IMR-90 (cell line): ENCODE measurements around the gene GALNT5.

Source experiments
- BHLHE40 ChIP-seq: fragments of 150-350 bp; IDR thresholded peaks from 2 replicates; pipeline ENCODE4 v1.6.1; 2016; ENCODE audit warnings: mild to moderate bottlenecking, low read depth, low read length
- CTCF ChIP-seq: conservative IDR thresholded peaks from 2 replicates; pipeline ENCODE4 v1.5.1; 2012; ENCODE audit warnings: mild to moderate bottlenecking, low read depth, low read length, improper control_type of control experiment
- FOS ChIP-seq: fragments of 150-350 bp; IDR thresholded peaks from 2 replicates; pipeline ENCODE4 v1.6.1; 2016; ENCODE audit warnings: low read depth, low read length
- MAFK ChIP-seq: IDR thresholded peaks from 2 replicates; pipeline ENCODE4 v1.6.1; 2012; ENCODE audit warnings: low read depth, low read length, improper control_type of control experiment
- MAZ ChIP-seq: IDR thresholded peaks from 2 replicates; pipeline ENCODE4 v1.6.1; 2012; ENCODE audit warnings: low read depth, mild to moderate bottlenecking, low read length, improper control_type of control experiment, moderate library complexity, borderline replicate concordance
- POLR2A ChIP-seq: IDR thresholded peaks from 2 replicates; pipeline ENCODE4 v1.6.1; 2012; ENCODE audit warnings: mild to moderate bottlenecking, low read depth, low read length
- RAD21 ChIP-seq: IDR thresholded peaks from 2 replicates; pipeline ENCODE4 v1.6.1; 2012; ENCODE audit warnings: low read length, improper control_type of control experiment
- RCOR1 ChIP-seq: IDR thresholded peaks from 2 replicates; pipeline ENCODE4 v1.6.1; 2012; ENCODE audit warnings: mild to moderate bottlenecking, low read length, improper control_type of control experiment; ENCODE audit not compliant: insufficient replicate concordance
- RFX5 ChIP-seq: IDR thresholded peaks from 2 replicates; pipeline ENCODE4 v1.8.0; 2012; ENCODE audit warnings: low read depth, mild to moderate bottlenecking, low read length, moderate library complexity
- SMC3 ChIP-seq: fragments of 150-350 bp; IDR thresholded peaks from 2 replicates; pipeline ENCODE4 v1.6.1; 2016; ENCODE audit warnings: low read depth, mild to moderate bottlenecking, antibody characterized with exemption, low read length, moderate library complexity
- USF2 ChIP-seq: fragments of 150-350 bp; IDR thresholded peaks from 2 replicates; pipeline ENCODE4 v1.6.1; 2017; ENCODE audit warnings: mild to moderate bottlenecking, antibody characterized with exemption, low read length, low read depth

GRCh38 chr2:157337978-157338377, 80.5 kb downstream of the GALNT5 start:
- TF ChIP-seq CTCF (no peak), POLR2A (no peak), BHLHE40 (no peak), USF2 (no peak), MAFK (no peak), RCOR1 (no peak), FOS (no peak), RAD21 (no peak), RFX5 (no peak), MAZ (no peak), SMC3 (no peak)
